Measurements from ENCODE around the gene ZNRF1. TPM values are rescaled to one million over a fixed set of nuclear protein-coding genes. Genes with fewer than 3 reads are reported as not detected.

The ZNRF1 gene
- total RNA-seq, 1 donor from 2014 or later: 42.5 TPM

- ATAC-seq: peak; percentile 54
These were observed 63.5 kb downstream of the ZNRF1 start for GRCh38 chr16:75062135-75062975.

GRCh38 chr16:75062976-75063346 lies 64.1 kb downstream of the ZNRF1 start:
- ATAC-seq: no peak

- ATAC-seq: no peak
These were observed 64.8 kb downstream of the ZNRF1 start for GRCh38 chr16:75063549-75064088.

GRCh38 chr16:75064403-75065148 lies 65.8 kb downstream of the ZNRF1 start:
- ATAC-seq: peak; percentile 88

- ATAC-seq: peak; percentile 48
These were observed 66.3 kb downstream of the ZNRF1 start for GRCh38 chr16:75065149-75065505.

- peak; percentile 79 for ATAC-seq
These were observed 66.8 kb downstream of the ZNRF1 start for GRCh38 chr16:75065521-75066149.

GRCh38 chr16:75066861-75067447 lies 68.1 kb downstream of the ZNRF1 start:
- no peak for ATAC-seq

- no peak for ATAC-seq
These were observed 69.5 kb downstream of the ZNRF1 start for GRCh38 chr16:75068085-75069031.

- ATAC-seq: peak; percentile 63
These were observed 71.4 kb downstream of the ZNRF1 start for GRCh38 chr16:75070012-75070841.

- no peak for ATAC-seq
These were observed 72.8 kb downstream of the ZNRF1 start for GRCh38 chr16:75071621-75072020.

- no peak for ATAC-seq
These were observed 73.6 kb downstream of the ZNRF1 start for GRCh38 chr16:75072239-75072947.

GRCh38 chr16:75073545-75074303 lies 74.9 kb downstream of the ZNRF1 start:
- no peak for ATAC-seq

GRCh38 chr16:75074304-75074793 lies 75.5 kb downstream of the ZNRF1 start:
- no peak for ATAC-seq

GRCh38 chr16:75074920-75075687 lies 76.3 kb downstream of the ZNRF1 start:
- ATAC-seq: peak; percentile 66

GRCh38 chr16:75075688-75076268 lies 77.0 kb downstream of the ZNRF1 start:
- ATAC-seq: no peak

GRCh38 chr16:75078886-75079285 lies 80.1 kb downstream of the ZNRF1 start:
- no peak for ATAC-seq

GRCh38 chr16:75079346-75079926 lies 80.6 kb downstream of the ZNRF1 start:
- ATAC-seq: no peak

All from esophagus mucosa (tissue), 1 donor.